SK-N-SH (cell line): ENCODE measurements around the gene ADH1B.

ENCODE experiments used
- CTCF ChIP-seq: fragments of 200-600 bp; sonication (generic); IDR thresholded peaks from 2 replicates; pipeline ENCODE4 v1.6.1; 2017; ENCODE audit warnings: antibody characterized with exemption, mild to moderate bottlenecking, moderate library complexity
- FOSL2 ChIP-seq: IDR thresholded peaks from 2 replicates; pipeline ENCODE4 v1.4.0; 2012; ENCODE audit warnings: low read depth, mild to moderate bottlenecking, moderate library complexity, borderline replicate concordance
- JUND ChIP-seq: IDR thresholded peaks from 2 replicates; pipeline ENCODE4 v1.4.0; 2012
- POLR2AphosphoS5 ChIP-seq: IDR thresholded peaks from 2 replicates; pipeline ENCODE4 v1.6.1; 2012; ENCODE audit warnings: low read depth, low read length
- RAD21 ChIP-seq: IDR thresholded peaks from 2 replicates; pipeline ENCODE4 v1.6.1; 2012; ENCODE audit warnings: mild to moderate bottlenecking, low read length
- REST ChIP-seq: IDR thresholded peaks from 2 replicates; pipeline ENCODE4 v1.6.1; 2012; ENCODE audit warnings: mild to moderate bottlenecking, low read depth, low read length, moderate library complexity
- TAF1 ChIP-seq: IDR thresholded peaks from 2 replicates; pipeline ENCODE4 v1.6.1; 2012; ENCODE audit warnings: low read depth, mild to moderate bottlenecking, low read length, moderate library complexity, borderline replicate concordance

GRCh38 chr4:99315839-99316238 lies 5.4 kb downstream of the ADH1B start:
- TF ChIP-seq JUND: no peak
- no peak for TF ChIP-seq RAD21
- TF ChIP-seq FOSL2: no peak
- TF ChIP-seq CTCF: no peak
- TF ChIP-seq POLR2AphosphoS5: no peak
- no peak for TF ChIP-seq REST
- no peak for TF ChIP-seq TAF1
